ENCODE data around the gene RC3H1. TPM values are rescaled to one million over a fixed set of nuclear protein-coding genes. Genes with fewer than 3 reads are reported as not detected.
"Not testable (repeated sequence)": the region's sequence is repeated elsewhere in the genome, so short reads cannot be mapped to it uniquely, and the experiment has no call there.

RC3H1 gene
- polyA plus RNA-seq, 1 of the 3 experiments (the other 2 are of a cell fraction): 2.9 TPM

DNA sequence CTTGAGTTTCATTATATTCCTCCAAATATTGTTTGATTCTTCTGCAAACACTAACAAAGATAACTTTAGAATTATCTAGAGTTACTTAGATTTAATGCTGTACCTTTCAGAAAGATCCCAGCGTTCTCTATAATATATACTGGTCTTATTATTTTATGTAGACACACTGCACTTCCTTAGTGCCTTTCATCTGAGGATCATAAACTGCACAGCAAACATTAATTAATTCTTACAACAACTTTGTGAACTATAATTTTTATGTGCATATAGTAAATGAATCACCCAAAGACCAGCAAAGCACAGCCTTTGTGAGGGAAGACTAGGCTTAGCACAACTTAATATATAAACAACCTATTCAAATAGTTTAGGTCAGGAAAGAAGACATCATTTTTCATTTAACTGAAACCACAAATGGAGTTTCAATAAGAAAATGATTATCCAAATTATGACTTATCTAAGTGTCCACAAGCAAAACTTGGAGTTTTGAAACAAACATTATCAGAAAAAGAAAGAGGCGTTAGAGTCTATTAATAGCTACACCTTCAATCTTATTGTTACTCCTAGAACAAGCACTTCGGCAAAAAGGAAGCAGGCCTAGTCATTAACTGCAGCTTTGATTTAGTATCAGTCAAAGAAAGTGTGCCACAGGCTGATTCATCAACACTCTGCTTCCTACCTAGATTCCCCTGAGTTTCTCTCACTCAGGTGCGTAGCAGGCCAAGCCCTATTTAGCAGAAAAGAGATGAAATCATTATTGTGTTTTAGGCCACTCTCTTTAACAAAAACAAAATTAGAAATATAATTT, 22.5 kb upstream of the RC3H1 start:
- Histone ChIP-seq H3K9ac (no peak overlapping the region), H3K4me2 (no peak overlapping the region), H3K9me2 (no peaks in the 10 kb centered on the region), H3K36me3 (replicated peaks in 1 of 2; ENCODE audit: control insufficient read depth in 1 of 2, insufficient read depth in 2 of 2, low read length in 1 of 2) (no peaks in the 10 kb centered on the region), H3K4me1 (ENCODE audit: control insufficient read depth in 1 of 2, insufficient read depth in 2 of 2, low read depth in 1 of 2, low read length in 1 of 2) (peaks cover 2 to 9% of the 10 kb centered on the region in 2 experiments; a peak in 2 of 4 replicates), H3K79me2 (ENCODE audit: insufficient read depth) (no peaks in the 10 kb centered on the region), H3K9me3 (no peaks in the 10 kb centered on the region), H3K4me3 (ENCODE audit: low read depth in 2 of 2, low read length in 1 of 2) (no peak overlapping the region), H2AFZ (ENCODE audit: low read depth) (no peak overlapping the region), H3F3A (replicated peaks; ENCODE audit: insufficient read depth) (peaks cover 20% of the 10 kb centered on the region), H4K20me1 (ENCODE audit: insufficient read depth) (no peaks in the 10 kb centered on the region), H3K27ac (ENCODE audit: low read depth in 2 of 2, low read length in 1 of 2) (no peak overlapping the region), H3K27me3 (ENCODE audit: insufficient read depth) (no peaks in the 10 kb centered on the region)
- DNase-seq: no peak
- TF ChIP-seq RXRA (IDR thresholded peaks at IDR 0.05; ENCODE audit: borderline replicate concordance, low read depth): no peak
- TF ChIP-seq CHD2 (IDR thresholded peaks at IDR 0.05; ENCODE audit: low read length, partially characterized antibody): no peak
- TF ChIP-seq, protein P1, sequence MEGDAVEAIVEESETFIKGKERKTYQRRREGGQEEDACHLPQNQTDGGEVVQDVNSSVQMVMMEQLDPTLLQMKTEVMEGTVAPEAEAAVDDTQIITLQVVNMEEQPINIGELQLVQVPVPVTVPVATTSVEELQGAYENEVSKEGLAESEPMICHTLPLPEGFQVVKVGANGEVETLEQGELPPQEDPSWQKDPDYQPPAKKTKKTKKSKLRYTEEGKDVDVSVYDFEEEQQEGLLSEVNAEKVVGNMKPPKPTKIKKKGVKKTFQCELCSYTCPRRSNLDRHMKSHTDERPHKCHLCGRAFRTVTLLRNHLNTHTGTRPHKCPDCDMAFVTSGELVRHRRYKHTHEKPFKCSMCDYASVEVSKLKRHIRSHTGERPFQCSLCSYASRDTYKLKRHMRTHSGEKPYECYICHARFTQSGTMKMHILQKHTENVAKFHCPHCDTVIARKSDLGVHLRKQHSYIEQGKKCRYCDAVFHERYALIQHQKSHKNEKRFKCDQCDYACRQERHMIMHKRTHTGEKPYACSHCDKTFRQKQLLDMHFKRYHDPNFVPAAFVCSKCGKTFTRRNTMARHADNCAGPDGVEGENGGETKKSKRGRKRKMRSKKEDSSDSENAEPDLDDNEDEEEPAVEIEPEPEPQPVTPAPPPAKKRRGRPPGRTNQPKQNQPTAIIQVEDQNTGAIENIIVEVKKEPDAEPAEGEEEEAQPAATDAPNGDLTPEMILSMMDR (IDR thresholded peaks at IDR 0.05): no peak
- TF ChIP-seq FOXJ3 (CRISPR knock-in tag; IDR thresholded peaks at IDR 0.05): no peak
- TF ChIP-seq RAD21 (IDR thresholded peaks at IDR 0.05; ENCODE audit: low read length): no peak
- TF ChIP-seq YY1 (IDR thresholded peaks at IDR 0.05; ENCODE audit: low read depth): no peak
- ChIA-PET CTCF (no interaction called here), POLR2A (no interaction called here)
- WGBS (ENCODE audit: low lambda C conversion rate): 81% methylated on average over 4 of the region's 4 CpGs

GRCh38 chr1:174042509-174042908, 20.4 kb upstream of the RC3H1 start:
- DNase-seq; H3K79me2 ChIP-seq (ENCODE audit: insufficient read depth); H3K27ac ChIP-seq (ENCODE audit: low read depth in 2 of 2, low read length in 1 of 2); H2AFZ ChIP-seq (ENCODE audit: low read depth); H3K4me1 ChIP-seq (ENCODE audit: control insufficient read depth in 1 of 2, insufficient read depth in 2 of 2, low read depth in 1 of 2, low read length in 1 of 2); H3K27me3 ChIP-seq (ENCODE audit: insufficient read depth); H3K36me3 ChIP-seq (replicated peaks in 1 of 2; ENCODE audit: control insufficient read depth in 1 of 2, insufficient read depth in 2 of 2, low read length in 1 of 2); H3K4me3 ChIP-seq (ENCODE audit: low read depth in 2 of 2, low read length in 1 of 2); H3K4me2 ChIP-seq; H3K9me3 ChIP-seq; H3K9ac ChIP-seq; POLR2A ChIA-PET; CTCF ChIA-PET; H3K9me2 ChIP-seq; H4K20me1 ChIP-seq (ENCODE audit: insufficient read depth): not testable (repeated sequence)
- 60% methylated on average over 5 of the region's 5 CpGs for WGBS (ENCODE audit: low lambda C conversion rate)
- peaks cover 32% of the 10 kb centered on the region for H3F3A ChIP-seq (replicated peaks; ENCODE audit: insufficient read depth)

DNA sequence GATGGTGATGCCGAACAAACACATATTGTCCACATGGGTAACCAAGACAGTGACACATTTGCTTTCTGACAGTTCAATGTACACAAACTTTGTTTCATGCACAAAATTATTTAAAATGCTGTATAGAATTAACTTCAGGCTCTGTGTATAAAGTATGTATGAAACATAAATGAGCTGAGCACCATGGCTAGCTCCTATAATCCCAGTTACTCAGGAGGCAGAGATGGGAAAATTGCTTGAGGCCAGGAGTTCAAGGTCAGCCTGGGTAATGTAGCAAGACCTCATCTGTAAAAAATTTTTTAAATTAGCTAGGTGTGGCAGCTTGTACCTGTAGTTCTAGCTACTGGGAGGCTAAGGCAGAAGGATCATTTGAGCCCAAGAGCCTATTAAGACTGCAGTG, 19.2 kb upstream of the RC3H1 start:
- Histone ChIP-seq H3K79me2 (ENCODE audit: insufficient read depth) (no peaks in the 10 kb centered on the region), H2AFZ (ENCODE audit: low read depth) (no peak overlapping the region), H3K27ac (ENCODE audit: low read depth in 2 of 2, low read length in 1 of 2) (no peak overlapping the region), H3K4me1 (ENCODE audit: control insufficient read depth in 1 of 2, insufficient read depth in 2 of 2, low read depth in 1 of 2, low read length in 1 of 2) (peaks cover 2 to 9% of the 10 kb centered on the region in 2 experiments; a peak in 2 of 4 replicates), H3K4me3 (ENCODE audit: low read depth in 2 of 2, low read length in 1 of 2) (no peak overlapping the region), H3K9me2 (no peaks in the 10 kb centered on the region), H4K20me1 (ENCODE audit: insufficient read depth) (no peaks in the 10 kb centered on the region), H3F3A (replicated peaks; ENCODE audit: insufficient read depth) (peaks cover 32% of the 10 kb centered on the region), H3K36me3 (replicated peaks in 1 of 2; ENCODE audit: control insufficient read depth in 1 of 2, insufficient read depth in 2 of 2, low read length in 1 of 2) (no peaks in the 10 kb centered on the region), H3K9ac (no peak overlapping the region), H3K9me3 (no peaks in the 10 kb centered on the region), H3K4me2 (no peak overlapping the region), H3K27me3 (ENCODE audit: insufficient read depth) (no peaks in the 10 kb centered on the region)
- CTCF ChIA-PET: interaction anchor here (1.0 kb wide), 1 partner anchor 19 kb away, joined by 3 read pairs; no protein-coding TSS in a partner anchor
- WGBS (ENCODE audit: low lambda C conversion rate): 100% methylated on average over 1 of the region's 1 CpG
- POLR2A ChIA-PET: interaction anchor here (0.8 kb wide), 1 partner anchor 19 kb away, joined by 3 read pairs; the partner anchor contains the start of gene RC3H1
- TF ChIP-seq REST (IDR thresholded peaks at IDR 0.05; ENCODE audit: low read depth, low read length) (peak; percentile 55; the same call in 1 of the 2 replicates), FOSL2 (IDR thresholded peaks at IDR 0.05; ENCODE audit: borderline replicate concordance, low read depth) (no peak), FOXJ3 (CRISPR knock-in tag; IDR thresholded peaks at IDR 0.05) (no peak), GABPA (IDR thresholded peaks at IDR 0.05; ENCODE audit: low read depth) (no peak), NRF1 (IDR thresholded peaks at IDR 0.05; ENCODE audit: low read depth, low read length) (no peak)
- DNase-seq: no peak
